ENCODE data around the gene TRIP12.

DNA sequence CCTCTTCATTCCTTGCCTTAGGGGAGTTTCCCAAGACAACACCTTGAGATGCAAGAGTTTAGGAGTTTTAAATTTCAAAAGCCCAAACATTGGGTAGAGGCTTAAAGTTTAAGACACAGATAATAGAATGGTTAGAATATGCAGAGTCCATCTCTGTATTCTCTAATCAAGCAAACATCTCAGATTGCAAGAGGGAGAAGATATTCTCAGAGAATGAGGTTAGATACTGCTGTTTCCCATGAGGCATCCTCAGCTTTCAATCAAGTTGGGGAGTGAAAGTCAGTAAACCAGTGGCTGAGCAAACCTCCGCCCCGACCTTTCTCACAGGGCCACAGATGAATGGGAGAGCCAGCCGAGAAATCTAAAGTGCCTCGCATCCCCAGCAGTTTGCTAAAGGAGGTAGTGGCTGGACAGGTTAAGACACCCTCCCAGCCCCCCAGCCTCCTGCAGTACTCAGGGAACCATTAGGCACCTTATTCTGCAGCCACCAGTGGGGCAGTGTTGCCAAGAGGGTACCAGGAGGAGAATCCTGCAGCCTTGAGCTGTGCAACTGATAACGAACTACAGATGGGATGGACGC is 30.5 kb upstream of the TRIP12 start:
- TF ChIP-seq, protein P1, sequence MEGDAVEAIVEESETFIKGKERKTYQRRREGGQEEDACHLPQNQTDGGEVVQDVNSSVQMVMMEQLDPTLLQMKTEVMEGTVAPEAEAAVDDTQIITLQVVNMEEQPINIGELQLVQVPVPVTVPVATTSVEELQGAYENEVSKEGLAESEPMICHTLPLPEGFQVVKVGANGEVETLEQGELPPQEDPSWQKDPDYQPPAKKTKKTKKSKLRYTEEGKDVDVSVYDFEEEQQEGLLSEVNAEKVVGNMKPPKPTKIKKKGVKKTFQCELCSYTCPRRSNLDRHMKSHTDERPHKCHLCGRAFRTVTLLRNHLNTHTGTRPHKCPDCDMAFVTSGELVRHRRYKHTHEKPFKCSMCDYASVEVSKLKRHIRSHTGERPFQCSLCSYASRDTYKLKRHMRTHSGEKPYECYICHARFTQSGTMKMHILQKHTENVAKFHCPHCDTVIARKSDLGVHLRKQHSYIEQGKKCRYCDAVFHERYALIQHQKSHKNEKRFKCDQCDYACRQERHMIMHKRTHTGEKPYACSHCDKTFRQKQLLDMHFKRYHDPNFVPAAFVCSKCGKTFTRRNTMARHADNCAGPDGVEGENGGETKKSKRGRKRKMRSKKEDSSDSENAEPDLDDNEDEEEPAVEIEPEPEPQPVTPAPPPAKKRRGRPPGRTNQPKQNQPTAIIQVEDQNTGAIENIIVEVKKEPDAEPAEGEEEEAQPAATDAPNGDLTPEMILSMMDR (IDR thresholded peaks at IDR 0.05; ENCODE audit: low read depth, low read length, poor library complexity, severe bottlenecking), result no peak
- TF ChIP-seq EZH2phosphoT487 (IDR thresholded peaks at IDR 0.05; ENCODE audit: borderline replicate concordance, low read length), result no peak
